Progenitor cell of endocrine pancreas (in vitro differentiated cells): ENCODE data around the gene GRB10. TPM values are rescaled to one million over a fixed set of nuclear protein-coding genes. Genes with fewer than 3 reads are reported as not detected.

Source experiments
- DNase-seq: peaks from one replicate; pipeline ENCODE4 v3.0.0; 2021; ENCODE audit warnings: low spot score; ENCODE audit not compliant: unreplicated experiment
- H3K27ac Mint-ChIP-seq: 2 replicates; pipeline ENCODE4 v1.8.0; 2021; ENCODE audit warnings: mild to moderate bottlenecking, moderate library complexity, mixed read lengths
- H3K27me3 Mint-ChIP-seq: 2 replicates; pipeline ENCODE4 v1.8.0; 2021; ENCODE audit warnings: mixed read lengths
- H3K36me3 Mint-ChIP-seq: 2 replicates; pipeline ENCODE4 v1.8.0; 2022; ENCODE audit warnings: mixed read lengths; ENCODE audit not compliant: insufficient read depth
- H3K4me1 Mint-ChIP-seq: 2 replicates; pipeline ENCODE4 v1.8.0; 2021; ENCODE audit warnings: low read depth, mixed read lengths
- H3K4me3 Mint-ChIP-seq: 2 replicates; pipeline ENCODE4 v1.8.0; 2021; ENCODE audit warnings: low read depth, mild to moderate bottlenecking, moderate library complexity, mixed read lengths
- H3K9me3 Mint-ChIP-seq: 2 replicates; pipeline ENCODE4 v1.8.0; 2021; ENCODE audit warnings: low read depth, mixed read lengths
- total RNA-seq: library from RNA; stranded (reverse); gene quantifications from 2 replicates; pipeline ENCODE4 v1.2.1, GENCODE V29; 2021
- TF ChIP-seq, protein P1 (sequence below): fragments of 200-600 bp; sonication (generic); IDR thresholded peaks from one replicate; pipeline ENCODE4 v1.5.0; 2021; ENCODE audit warnings: antibody characterized with exemption, mild to moderate bottlenecking; ENCODE audit not compliant: unreplicated experiment

Gene GRB10
- total RNA-seq, 1 donor from 2014 or later: 58.4 TPM

DNA sequence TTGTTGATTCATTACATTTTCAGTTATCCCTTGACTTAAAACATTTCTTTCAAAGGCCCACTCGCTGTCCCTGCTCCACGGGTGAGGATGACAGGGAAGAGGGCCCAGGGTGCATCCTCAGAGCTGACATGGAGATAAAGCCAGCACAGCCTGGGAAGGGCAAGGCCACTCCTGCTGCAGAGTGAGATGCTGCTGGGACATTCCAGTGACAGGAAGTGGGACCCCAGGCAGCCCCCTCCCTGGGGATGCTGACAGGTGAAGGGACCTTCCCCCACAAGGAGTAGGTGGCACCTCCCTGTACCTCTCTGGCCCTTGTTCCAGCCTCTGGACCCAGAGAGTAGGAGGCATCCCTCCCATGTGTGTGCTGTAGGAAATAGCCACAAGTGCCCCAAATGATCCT lies 119.7 kb downstream of the GRB10 start:
- H3K4me3 Mint-ChIP-seq: no peak overlapping the region
- TF ChIP-seq, protein P1, sequence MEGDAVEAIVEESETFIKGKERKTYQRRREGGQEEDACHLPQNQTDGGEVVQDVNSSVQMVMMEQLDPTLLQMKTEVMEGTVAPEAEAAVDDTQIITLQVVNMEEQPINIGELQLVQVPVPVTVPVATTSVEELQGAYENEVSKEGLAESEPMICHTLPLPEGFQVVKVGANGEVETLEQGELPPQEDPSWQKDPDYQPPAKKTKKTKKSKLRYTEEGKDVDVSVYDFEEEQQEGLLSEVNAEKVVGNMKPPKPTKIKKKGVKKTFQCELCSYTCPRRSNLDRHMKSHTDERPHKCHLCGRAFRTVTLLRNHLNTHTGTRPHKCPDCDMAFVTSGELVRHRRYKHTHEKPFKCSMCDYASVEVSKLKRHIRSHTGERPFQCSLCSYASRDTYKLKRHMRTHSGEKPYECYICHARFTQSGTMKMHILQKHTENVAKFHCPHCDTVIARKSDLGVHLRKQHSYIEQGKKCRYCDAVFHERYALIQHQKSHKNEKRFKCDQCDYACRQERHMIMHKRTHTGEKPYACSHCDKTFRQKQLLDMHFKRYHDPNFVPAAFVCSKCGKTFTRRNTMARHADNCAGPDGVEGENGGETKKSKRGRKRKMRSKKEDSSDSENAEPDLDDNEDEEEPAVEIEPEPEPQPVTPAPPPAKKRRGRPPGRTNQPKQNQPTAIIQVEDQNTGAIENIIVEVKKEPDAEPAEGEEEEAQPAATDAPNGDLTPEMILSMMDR: no peak
- no peaks in the 10 kb centered on the region for H3K9me3 Mint-ChIP-seq
- H3K4me1 Mint-ChIP-seq: peaks cover 3% of the 10 kb centered on the region
- peaks cover 14% of the 10 kb centered on the region for H3K36me3 Mint-ChIP-seq
- DNase-seq: no peak
- no peak overlapping the region for H3K27ac Mint-ChIP-seq
- H3K27me3 Mint-ChIP-seq: no peaks in the 10 kb centered on the region

DNA sequence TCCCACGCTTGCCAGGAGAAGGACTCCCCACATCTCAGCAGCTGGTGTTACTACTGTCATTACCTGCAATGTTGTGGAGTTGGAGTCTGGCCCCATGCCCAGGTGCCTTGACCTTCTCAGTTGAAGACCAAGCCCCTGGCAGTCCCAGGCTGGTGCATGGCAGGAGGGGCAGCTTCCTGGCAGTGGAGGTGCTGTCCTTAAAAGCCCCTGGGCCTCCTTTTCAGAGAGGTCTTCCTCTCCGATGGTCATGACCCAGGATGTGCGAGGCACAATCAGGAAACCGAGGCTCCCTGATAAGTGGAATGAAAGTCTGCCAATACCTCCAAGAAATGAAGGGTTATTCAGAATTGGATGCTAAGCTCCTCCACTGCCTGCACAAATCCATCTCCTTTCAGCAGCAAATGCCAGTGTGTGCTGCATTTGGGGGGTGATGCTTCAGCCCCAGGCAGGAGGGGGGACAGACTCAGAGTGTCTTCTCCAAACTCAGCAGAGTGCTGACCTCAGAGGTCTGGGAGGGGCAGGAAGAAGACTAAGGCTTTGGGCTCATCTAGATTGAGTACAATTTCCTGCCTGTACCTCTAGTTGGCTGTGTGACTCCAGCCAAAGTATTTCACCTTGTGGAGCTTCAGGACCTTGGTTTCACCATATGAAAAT lies 120.5 kb downstream of the GRB10 start:
- no peaks in the 10 kb centered on the region for H3K9me3 Mint-ChIP-seq
- H3K36me3 Mint-ChIP-seq: peaks cover 13% of the 10 kb centered on the region
- H3K4me3 Mint-ChIP-seq: no peak overlapping the region
- no peak overlapping the region for H3K27ac Mint-ChIP-seq
- H3K4me1 Mint-ChIP-seq: peaks cover 2% of the 10 kb centered on the region
- no peaks in the 10 kb centered on the region for H3K27me3 Mint-ChIP-seq
- TF ChIP-seq, protein P1: no peak
- DNase-seq: no peak

DNA sequence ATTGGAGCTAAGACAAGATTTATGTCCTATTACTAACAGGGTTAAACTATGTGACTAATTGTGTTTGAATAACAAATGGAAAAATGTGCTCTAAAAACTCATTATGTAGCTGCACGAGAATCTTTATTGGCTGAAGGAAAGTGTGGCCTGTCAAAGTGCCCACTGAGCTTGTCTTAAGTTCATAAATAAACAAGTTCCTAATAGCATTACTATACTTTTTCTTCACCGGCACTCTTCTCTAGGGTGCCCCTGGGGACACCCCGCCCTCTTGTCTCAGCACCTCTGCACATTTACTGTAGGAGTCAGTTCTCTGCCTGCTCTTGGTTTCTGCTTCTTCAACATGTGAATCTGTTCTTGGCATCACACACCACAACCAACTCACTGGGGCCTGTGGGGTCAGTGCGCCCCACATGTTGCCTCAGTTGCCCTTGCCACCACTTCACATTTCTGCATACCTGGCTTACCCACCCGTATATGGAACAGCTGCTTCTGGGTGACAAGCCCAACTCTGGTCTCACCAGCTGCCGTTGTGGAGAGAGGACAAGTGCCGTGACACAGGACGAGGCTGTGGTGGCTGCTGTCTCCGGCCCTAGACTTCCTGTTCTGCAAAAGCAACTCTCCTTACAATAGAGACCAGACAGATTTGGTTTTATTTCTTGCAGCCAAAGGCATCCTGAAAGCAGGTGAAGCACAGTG lies 121.2 kb downstream of the GRB10 start:
- TF ChIP-seq, protein P1: no peak
- Mint-ChIP-seq H3K36me3 (peaks cover 11% of the 10 kb centered on the region), H3K27ac (no peak overlapping the region), H3K4me3 (no peak overlapping the region), H3K27me3 (no peaks in the 10 kb centered on the region), H3K9me3 (no peaks in the 10 kb centered on the region), H3K4me1 (peaks cover 2% of the 10 kb centered on the region)
- no peak for DNase-seq

DNA sequence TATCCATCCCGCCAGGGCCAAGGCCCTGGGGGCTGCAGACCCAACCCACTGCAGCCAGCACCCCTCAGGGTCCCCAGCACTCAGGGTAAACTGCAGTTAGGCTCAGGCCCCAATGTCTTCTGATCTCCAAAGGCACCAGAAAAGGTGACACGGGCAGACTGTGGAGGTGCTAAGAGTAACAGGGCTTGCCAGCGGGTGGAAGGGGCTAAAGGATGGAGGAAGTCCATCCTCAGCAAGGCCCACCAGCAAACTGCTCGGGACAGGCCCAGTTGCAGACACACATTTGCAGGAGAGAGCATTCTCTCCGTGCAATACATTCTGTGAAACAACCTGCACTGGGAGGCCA lies 121.9 kb downstream of the GRB10 start:
- no peak overlapping the region for H3K4me3 Mint-ChIP-seq
- TF ChIP-seq, protein P1: no peak
- no peak for DNase-seq
- H3K9me3 Mint-ChIP-seq: no peaks in the 10 kb centered on the region
- no peak overlapping the region for H3K27ac Mint-ChIP-seq
- peaks cover 11% of the 10 kb centered on the region for H3K36me3 Mint-ChIP-seq
- H3K27me3 Mint-ChIP-seq: no peaks in the 10 kb centered on the region
- H3K4me1 Mint-ChIP-seq: peaks cover 2% of the 10 kb centered on the region

DNA sequence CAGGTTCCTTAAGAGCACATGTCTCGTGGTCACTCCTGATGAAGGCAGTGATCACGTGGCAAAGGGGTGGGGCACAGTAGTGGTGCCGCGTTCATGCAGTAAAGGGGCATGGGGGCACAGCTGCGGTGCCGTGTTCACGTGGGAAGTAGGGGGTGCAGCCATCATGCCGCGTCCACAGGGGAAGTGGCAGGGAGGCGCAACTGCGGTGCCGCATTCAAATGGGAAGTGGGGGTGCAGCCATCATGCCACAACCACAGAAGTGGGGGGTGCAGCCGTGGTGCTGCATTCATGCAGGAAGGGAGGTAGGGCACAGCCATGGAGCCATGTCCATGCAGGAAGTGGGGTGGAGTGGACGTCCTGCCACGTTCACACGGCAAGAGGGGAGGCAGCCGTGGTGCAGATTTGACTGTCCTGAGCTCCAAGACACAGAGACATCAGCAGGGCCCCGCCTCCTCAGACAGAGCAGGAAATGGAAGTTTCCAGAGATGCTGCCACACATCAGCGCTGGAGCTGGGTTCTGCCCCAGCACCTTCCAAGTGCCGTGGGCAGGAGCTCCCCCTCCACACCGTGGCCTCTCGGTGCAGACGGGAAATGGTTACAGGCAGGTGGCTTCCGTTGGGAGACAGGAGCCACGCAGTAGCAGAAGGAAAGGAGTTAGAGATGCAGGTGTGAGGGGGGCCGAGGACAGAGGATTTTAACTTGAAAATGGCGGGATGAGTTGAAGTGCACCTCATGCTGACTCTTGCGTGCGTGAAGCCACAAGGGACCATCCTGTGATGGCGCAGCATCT lies 122.5 kb downstream of the GRB10 start:
- Mint-ChIP-seq H3K36me3 (peaks cover 13% of the 10 kb centered on the region), H3K4me3 (no peak overlapping the region)
- no peak for DNase-seq

More for the DNA sequence above, 122.5 kb downstream of the GRB10 start:
- no peaks in the 10 kb centered on the region for H3K9me3 Mint-ChIP-seq
- no peaks in the 10 kb centered on the region for H3K27me3 Mint-ChIP-seq
- H3K4me1 Mint-ChIP-seq: peaks cover 2% of the 10 kb centered on the region
- H3K27ac Mint-ChIP-seq: no peak overlapping the region
- TF ChIP-seq, protein P1: no peak
